ENCODE measurements around the gene NPPA.

Gene NPPA

GRCh38 chr1:11873395-11874257, 26.0 kb upstream of the NPPA start:
- no peak for DNase-seq

GRCh38 chr1:11872545-11872944, 25.0 kb upstream of the NPPA start:
- no peak for DNase-seq

GRCh38 chr1:11869650-11870207, 22.1 kb upstream of the NPPA start:
- no peak for DNase-seq

- no peak for DNase-seq
These were observed 21.5 kb upstream of the NPPA start for GRCh38 chr1:11869104-11869503.

- no peak for DNase-seq
These were observed 20.9 kb upstream of the NPPA start for GRCh38 chr1:11868331-11868980.

GRCh38 chr1:11862890-11863289, 15.3 kb upstream of the NPPA start:
- DNase-seq: peak in 2 of 4 experiments; percentile 14 to 27

GRCh38 chr1:11860587-11860986, 13.0 kb upstream of the NPPA start:
- no peak for DNase-seq

- no peak for DNase-seq
These were observed 12.5 kb upstream of the NPPA start for GRCh38 chr1:11860083-11860482.

- DNase-seq: peak; percentile 47 to 76 (median 56)
These were observed 11.6 kb upstream of the NPPA start for GRCh38 chr1:11858968-11859871.

- no peak for DNase-seq
These were observed 11.0 kb upstream of the NPPA start, which contains the start of gene NPPB for GRCh38 chr1:11858613-11858967. Gene NPPB (minus strand): TSS chr1:11858945. CDS start chr1:11858833, 112 bp downstream.

GRCh38 chr1:11858158-11858557, 10.6 kb upstream of the NPPA start:
- no peak for DNase-seq

GRCh38 chr1:11857164-11857851, 9.7 kb upstream of the NPPA start:
- no peak for DNase-seq

- DNase-seq: no peak
These were observed 9.1 kb upstream of the NPPA start for GRCh38 chr1:11856698-11857097.

GRCh38 chr1:11855430-11855829, 7.8 kb upstream of the NPPA start:
- no peak for DNase-seq

- DNase-seq: no peak
These were observed 6.9 kb upstream of the NPPA start for GRCh38 chr1:11854519-11854918.

- peak; percentile 51 to 74 (median 69) for DNase-seq
These were observed 3.6 kb upstream of the NPPA start for GRCh38 chr1:11851180-11851579.

GRCh38 chr1:11850156-11850555, 2.6 kb upstream of the NPPA start:
- DNase-seq: no peak

GRCh38 chr1:11848373-11848700, 754 bp upstream of the NPPA start:
- DNase-seq: no peak

- DNase-seq: peak in 1 of 4 experiments; percentile 28
These were observed 1.8 kb downstream of the NPPA start for GRCh38 chr1:11845641-11846335.

GRCh38 chr1:11842154-11843041, 5.2 kb downstream of the NPPA start:
- peak; percentile 40 to 70 (median 66) for DNase-seq

Measured in suppressor macrophage (primary cell).